GM18861 (cell line): ENCODE measurements around the gene FNDC3B.

ENCODE experiments used
- ATAC-seq: cut with Tn5 transposase; IDR thresholded peaks from one replicate; pipeline ENCODE4 v1.9.1; 2021; ENCODE audit not compliant: unreplicated experiment

The FNDC3B gene

DNA sequence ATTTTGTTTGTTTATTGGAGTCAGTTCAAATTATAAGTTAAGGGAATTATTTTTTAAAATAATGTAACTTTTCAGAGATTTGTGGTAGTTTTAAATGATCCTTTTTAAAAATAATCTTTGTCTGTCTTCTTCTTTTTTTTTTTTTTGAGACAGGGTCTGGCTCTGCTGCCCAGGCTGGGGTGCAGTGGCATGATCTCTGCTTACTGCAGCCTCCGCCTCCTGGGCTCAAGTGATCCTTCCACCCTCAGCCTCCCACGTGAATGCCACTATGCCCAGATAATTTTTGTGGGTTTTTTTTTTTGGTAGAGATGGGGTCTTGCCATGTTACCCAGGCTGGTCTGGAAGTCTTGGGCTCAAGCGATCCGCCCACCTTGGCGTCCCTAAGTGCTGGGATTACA lies 12.6 kb downstream of the FNDC3B start:
- no peak for ATAC-seq

DNA sequence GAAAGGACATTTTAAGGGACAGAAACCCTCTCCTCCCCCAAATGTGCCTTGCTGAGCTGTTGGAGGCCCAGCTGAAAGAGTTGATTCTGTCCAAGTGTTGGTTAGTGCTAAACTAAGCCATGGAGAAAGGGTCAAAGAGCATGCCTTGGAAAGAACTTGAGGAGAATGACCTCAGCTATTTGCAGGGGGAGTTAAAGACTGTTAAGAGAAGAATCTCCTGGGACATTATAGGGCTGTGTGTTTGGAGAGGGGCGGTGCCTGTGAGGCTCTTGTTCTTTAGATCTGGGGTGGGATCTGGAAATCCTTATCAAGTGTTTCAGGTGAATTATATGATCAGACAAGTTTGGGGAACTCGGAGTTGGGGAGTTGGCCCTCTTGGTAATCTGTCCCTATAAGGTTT lies 13.0 kb downstream of the FNDC3B start:
- no peak for ATAC-seq

DNA sequence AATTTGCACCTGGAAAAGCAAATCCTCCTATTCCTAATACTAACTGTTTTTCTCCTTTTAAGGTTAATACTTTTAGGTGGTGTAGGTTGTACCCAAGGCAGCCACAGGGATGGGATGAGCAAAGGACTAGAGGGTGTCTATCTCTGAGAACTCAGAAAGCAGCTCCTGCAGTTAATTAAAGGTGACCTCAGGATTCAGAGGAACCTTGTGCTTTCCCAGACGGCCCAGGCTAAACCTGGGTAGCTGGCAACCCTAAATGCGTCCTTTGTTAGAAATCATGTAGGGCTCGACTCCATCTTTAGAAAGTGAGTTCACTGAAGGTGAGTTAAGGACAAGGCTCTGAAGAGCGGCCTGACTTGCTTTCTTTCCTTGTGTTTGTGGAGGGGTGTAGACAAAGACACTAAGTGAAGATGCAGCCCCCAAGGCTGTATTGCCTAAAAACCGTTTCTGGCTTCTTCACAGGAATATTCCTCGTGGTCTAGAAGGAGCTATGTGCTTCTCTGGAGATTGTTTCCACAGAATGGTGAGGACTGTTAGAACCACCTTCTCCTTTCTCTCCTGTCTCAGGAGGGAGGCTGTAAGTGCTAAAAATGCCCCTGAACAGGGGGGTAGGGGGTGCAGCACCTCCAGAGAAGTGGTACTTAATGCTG lies 14.9 kb downstream of the FNDC3B start:
- no peak for ATAC-seq

DNA sequence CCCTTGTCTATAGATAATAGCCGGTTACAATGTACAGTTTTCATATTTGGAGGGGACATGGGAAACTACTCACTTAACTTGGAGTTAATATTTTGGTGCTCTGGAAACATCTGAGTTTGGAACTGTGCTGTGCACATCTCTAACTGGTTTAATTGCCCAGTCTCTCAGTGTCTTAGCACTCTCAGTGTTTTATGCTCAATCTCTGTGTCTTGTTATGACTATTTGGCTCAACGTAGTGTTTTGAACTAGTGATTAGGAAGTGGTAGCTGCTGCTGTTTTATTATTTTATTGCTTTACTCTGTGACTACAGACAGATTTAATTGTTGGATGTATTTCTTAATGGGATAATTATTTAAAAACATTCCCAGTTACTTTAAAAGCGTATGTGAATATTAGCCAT lies 17.0 kb downstream of the FNDC3B start:
- ATAC-seq, result no peak

DNA sequence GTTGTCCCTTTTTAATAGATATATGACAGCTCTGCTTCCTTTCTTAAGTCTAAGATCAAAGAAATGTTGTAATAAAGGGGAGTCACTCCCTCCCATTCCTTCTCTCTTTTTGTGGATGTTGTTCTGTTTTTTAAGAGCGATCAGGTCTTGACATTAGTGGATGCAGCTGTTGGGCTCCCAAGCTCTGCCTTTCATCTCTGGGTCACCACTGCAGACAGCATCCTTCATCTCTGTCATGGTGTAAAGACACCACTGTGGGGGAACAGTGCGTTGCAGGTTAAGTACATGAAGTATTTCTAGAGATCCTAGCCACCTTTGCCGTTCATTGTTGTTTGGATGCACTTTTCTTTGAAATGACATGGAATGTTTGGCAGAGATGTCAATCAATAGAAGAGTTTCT lies 17.7 kb downstream of the FNDC3B start:
- ATAC-seq, result no peak

DNA sequence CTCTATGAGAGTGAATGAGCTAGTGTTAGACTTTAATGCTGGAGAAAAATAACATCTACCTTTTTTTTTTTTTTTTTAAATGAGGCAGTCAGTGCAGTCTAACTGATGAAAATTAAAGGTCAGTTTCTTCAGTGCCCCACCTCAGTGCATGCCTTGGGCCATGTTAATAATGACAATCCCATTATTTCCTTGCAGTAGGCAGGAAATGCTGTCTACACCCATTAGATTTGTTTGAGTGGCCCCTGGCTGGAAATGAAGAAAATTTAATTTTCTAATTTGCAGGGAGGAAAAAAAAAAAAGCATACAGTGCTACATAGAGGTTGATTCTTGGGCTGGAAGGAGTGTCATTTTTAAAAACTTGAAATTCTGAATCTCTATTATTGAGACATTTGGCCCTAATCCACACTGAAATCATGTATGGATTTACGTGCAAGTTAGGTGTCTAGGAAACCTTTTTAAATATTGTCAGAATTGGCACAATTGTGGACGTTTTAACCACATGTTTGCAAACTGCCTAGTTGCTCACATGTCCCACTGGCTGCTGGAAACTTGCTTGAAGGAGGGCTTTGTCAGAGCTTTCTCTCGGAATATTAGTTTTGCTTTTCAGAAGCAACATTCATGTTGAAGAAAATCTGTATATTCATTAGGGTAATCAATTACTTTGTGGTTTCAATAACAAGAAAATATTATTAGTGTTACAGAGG lies 18.4 kb downstream of the FNDC3B start:
- ATAC-seq, result no peak

DNA sequence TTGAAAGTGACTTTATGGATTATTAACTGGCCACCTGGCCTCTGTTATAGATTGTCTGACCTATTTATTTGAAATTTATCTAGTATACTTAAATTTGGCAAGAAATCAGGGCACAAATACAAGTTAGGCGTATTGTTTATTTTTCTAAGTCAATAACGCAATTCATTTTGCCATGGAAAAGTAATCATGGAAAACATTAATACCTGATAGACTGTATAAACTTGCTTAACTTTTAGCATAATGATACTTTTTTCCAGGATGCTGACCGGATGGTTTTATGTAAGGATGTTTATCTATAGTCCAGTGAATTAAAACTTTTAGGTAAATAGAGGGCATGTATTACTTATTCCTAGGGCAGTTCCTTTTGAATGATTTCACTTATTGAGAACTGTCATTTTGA lies 20.2 kb downstream of the FNDC3B start:
- no peak for ATAC-seq

DNA sequence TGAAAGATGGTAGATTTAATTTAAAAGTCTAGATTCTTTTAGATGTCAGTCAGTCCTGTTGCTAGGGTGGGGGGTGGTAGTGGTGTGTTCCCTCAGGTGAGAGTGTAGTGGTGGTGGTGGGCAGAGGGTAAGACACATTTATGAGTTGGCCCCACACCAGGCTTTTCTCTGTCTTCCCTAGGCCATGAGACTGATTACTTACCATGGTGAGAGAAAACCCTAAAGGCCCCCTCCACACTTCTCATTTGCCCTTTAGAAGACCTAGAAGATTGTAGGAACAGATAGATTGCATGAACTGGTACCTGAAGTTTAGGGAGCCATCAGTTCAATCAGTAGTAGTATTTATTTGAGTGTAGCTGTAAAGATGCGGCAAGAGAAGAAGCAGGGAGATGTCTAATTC lies 20.9 kb downstream of the FNDC3B start:
- ATAC-seq, result no peak

DNA sequence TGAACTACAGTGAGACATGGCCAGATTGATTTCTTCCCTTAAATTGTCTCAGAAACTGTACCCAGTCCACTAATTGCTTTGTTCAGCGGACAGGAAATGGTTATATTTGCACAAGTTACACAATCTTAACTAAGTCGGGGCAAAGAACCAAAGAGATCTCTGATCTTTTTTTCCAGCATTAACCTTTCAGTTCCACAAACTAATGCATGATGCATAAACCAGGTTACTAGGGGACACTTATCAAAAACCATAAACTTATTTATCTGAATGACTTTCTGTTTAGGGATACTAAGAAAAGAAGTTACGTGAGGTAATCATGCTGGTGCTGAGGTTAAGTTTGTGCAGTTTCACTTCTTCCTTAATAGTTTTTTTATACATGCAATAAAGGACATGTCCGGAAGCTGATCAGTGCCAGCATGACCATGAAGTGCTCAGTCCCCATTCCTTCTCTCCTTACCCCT lies 22.4 kb downstream of the FNDC3B start:
- peak; percentile 79 for ATAC-seq

DNA sequence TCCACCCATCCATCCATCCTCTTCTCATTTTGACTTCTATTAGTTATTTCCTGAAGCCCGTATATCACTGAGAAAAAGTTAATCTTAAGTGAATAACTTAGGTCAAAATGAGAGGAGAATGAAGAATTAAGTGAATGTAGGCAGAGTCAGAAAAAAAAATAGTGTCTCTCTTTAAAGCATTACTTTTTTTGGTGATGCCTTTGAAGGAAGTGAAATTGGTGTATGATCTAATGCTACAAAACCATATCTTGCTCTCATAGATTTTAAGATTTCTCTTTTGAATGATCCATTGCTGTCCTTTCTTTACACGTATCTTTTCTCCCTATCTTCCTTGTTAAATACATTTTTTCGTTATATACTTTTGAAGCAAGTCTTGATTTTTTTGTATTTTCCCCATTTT lies 23.4 kb downstream of the FNDC3B start:
- no peak for ATAC-seq

DNA sequence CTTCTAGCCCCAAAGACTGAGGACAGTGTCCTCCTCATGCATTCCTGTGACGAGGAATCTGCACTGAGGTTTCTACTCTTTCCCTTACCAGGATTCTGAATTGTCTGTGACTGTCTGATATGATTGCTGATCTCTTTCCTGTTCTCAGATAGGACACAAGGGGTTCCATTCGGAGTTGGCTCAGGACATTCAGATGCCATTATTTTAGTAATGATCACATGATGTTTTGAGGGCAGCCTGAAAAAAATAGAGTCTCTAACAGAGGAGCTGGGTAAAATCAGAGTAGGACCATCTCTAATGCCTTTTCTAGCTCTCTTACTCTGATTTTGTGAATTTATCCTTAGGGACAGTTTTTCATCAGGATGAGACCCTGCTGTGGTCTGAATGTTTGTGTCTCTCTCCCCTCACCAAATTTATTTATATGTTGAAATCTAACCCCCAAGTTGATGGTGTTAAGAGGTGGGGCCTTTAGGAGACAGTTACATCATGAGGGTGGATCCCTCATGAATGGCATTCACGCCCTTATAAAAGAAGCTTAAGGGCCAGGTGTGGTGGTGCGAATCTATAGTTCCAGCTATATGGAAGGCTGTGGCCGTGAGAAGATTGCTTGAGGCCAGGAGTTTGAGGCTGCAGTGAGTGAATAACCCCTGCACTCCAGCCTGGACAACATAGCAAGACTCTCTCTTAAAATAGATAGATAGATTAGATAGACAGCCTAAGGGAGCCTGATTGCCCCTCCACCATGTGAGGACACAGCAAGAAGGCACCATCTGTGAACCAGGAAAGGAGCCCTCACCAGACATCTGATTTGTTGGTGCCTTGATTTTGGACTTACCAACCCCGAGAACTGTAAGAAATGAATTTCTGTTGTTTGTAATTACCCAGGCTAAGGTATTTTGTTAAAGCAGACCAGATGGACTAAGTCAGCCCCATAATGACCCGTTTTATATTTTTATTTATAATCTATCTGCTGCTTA lies 24.4 kb downstream of the FNDC3B start:
- no peak for ATAC-seq

DNA sequence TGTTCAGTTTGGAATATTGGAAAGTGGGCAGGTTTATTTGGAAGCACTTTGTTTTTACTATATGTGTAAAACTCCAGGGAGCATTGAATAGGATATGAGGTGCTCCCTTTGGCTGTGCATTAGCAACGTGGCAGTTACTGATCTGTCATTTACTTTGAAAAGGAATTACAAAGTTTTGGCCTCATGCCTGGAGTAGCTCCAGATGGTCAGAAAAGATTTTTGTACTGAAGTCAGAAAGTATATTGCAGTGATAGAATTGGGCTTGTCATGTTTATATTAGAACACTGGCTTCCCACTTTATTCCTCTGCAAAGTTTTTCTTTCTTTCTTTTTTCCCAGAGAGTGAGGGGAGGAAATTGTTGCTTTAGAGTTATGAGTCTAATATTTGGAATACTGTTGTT lies 26.1 kb downstream of the FNDC3B start:
- ATAC-seq, result no peak

DNA sequence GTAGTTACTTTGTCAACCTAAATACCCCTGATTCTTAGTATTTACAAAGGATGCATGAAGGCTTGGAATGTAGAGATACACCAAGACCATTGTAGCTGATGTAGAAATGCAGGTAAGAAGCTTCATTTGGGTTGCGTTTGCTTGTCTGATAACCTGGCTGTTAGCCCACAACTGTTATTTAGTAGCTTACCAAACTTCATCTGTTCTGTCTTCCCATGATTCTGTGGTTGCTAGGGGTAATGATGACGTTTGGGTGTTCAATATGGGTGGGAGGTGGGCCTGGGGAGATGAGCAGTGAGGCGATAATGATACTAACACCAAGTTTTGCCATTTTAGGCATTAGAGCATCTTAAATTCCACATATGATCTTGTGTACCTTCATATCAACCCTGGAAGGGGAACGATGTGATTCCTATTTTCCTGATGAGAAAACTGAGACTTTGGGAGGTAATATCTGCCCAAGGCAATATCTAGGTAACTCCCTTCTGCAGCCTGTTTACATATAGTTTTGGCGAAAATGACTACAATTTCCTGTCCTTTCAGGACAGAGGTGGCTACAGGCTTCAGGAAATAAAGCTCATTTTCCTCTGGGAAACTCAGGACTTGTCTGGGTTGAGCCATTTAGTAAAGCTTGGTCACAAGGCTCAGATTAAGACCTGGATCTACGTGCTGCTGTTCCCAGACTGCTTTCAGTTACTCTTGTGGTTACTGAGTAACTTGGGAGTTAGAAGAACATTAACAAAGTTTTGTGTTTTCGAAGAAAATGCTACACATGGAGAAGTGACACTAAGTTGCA lies 26.8 kb downstream of the FNDC3B start:
- ATAC-seq, result peak; percentile 43

DNA sequence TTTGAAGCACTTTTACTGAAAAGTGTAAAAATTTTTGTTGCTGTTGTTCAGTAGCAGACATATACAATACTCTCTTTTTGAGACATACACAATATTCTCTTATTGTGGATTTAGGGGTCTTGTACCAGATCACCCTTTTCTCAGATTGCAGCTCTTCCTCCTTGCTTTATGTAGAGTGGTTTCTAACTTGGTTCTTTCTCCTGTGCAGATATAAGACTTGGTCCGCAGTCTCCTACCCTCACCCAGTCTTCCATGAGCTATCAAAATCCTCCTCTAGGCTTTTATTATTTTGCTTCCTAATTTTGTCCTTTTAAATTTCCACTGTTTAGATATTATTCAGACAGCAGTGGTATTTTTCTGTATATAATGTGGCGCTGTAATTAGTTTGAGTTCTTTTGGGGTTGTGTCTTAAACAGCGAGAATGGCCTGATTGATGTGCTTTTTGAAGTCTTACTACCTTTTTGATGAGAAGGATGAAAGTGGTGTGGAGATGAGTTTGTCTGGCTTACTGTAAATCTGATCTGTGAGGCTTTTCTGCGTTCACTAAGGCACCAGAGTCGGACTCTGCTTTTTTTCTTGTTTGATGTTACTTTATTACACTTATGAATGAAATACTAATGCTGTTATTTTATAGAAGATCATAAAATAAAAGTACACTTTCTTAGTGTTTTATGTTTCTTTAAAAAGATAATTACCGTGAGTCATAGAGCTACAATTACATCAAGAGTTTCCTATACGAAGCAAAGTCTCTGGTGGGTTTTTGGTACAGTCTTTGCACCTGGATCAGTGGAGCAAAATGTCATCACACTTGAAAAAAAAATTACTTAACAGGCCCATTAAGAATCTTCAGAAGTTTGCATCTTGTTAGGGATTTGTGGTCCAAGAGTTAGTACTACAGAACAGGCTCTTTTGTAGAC lies 27.8 kb downstream of the FNDC3B start:
- no peak for ATAC-seq

DNA sequence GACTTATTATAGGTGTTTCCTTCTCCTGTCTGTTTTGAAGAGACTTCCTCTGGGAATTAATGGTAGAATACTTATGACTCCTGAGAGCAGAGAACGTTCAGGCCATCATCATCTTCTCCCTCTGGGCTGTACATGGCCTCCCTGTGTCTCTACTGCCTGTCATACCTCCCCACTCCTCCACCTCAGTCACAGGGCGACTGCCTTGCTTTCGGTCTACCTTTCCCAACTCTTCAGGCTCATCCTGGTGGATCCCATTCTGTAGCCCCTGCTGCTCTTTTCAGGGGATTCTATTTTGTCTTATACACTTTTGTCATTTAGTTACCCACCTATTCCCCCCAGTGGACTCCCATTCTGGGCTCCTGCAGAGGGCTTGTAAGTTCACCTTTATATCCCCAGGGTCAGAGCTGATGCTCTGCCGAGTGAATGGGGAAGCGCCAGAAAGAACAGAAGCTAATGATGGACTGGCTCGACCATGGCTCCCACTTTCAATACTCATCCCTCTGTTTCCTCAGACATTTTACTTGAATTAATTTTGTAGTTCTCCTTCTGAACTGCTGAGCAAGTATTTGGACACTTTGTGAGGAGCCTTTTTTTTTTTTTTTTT lies 28.6 kb downstream of the FNDC3B start:
- no peak for ATAC-seq

DNA sequence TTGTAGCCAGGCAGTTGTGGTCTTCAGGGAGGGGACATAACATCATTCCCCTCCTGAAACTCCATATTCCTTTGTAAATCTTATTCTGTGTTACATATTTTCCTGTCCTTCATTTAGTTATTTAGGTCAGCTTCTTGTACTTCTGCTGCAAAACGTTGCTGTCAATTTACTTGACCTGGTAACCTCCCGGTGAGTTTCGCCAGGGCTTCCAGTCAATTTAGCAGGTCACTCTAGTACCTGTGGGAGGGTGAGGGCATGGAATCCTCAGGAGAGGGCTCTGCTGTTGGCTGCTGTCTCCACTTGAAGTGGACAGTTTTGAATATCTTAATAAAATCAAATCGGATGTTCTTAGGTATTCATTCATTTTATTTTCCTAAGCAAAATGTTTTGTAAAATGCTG lies 29.6 kb downstream of the FNDC3B start:
- no peak for ATAC-seq

DNA sequence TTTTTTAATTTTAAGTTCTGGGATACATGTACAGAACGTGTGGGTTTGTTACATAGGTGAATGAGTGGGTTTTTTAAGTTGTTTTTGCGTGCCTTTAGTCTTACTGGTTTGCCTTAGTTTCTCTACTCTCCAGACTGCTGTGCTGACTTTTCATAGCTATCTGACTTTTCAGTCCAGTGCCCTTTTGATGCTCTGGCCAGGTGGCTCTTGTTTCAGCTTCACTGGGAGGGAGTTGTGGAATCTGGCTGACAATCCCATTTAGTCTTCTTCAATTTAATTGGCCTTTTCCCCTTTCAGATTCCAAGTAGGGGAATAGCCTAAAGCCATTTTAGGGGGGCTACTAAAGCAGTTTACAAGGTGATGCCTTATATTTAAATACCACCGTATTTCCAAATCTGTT lies 30.1 kb downstream of the FNDC3B start:
- no peak for ATAC-seq

DNA sequence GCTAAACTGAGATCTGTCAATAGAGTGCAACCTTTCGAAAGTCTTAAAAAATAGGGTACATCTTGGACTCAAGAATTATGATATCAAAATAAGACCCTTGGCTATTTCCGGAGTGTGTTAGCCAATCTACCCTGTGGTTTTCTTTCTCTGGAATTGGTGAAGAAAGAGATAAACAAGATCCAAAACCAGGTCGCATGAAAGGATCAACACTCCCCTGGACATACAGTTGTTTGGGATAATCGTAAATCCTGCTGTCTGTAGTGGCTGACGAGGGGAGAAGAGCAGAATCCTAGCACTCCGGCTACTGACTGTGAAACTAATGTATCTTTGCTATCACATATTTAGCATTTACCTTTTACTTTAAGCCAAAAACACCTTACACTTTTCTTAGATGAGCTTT lies 30.9 kb downstream of the FNDC3B start:
- ATAC-seq, result no peak

DNA sequence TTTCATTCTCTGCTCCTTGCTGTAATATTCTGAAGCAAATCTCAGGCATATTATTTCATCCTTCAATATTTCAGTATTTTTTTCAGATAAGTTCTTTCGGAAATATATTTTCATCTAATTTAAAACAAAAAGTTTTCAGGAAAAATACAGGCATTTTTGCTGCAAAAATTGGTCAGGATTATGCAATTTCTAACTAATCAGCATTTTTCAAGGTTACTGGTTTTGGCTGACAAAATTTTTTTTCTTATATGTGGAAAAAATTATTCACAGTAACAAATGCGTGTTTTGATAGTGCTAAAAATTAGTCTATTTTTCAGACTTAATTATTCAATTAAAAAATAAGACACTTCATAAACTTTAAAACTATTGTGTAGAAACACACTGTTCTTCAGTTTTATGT lies 31.4 kb downstream of the FNDC3B start:
- ATAC-seq, result no peak
